Measurements from ENCODE around the gene CHST5.

GRCh38 chr16:75535211-75535843 lies 581 bp downstream of the CHST5 start:
- no peak for TF ChIP-seq KAT2B (IDR thresholded peaks at IDR 0.05; ENCODE audit: borderline replicate concordance, low read depth, low read length)
- no peak for TF ChIP-seq ZNF274 (CRISPR knock-in tag; IDR thresholded peaks at IDR 0.05)
- no peak for TF ChIP-seq YY1 (IDR thresholded peaks at IDR 0.05; ENCODE audit: insufficient read depth, insufficient replicate concordance, low read depth, low read length)
- no peak for TF ChIP-seq MAZ (IDR thresholded peaks at IDR 0.05; ENCODE audit: borderline replicate concordance, low read depth, low read length)
- TF ChIP-seq MAZ (CRISPR knock-in tag; IDR thresholded peaks at IDR 0.05; ENCODE audit: low read depth): no peak
- TF ChIP-seq ZNF776 (CRISPR knock-in tag; IDR thresholded peaks at IDR 0.05): no peak
- no peak for TF ChIP-seq GABPA (IDR thresholded peaks at IDR 0.05; ENCODE audit: low read depth, low read length)
- TF ChIP-seq GABPA (CRISPR knock-in tag; IDR thresholded peaks at IDR 0.05; ENCODE audit: low read depth): no peak
- no peak for TF ChIP-seq TEAD2 (CRISPR knock-in tag; IDR thresholded peaks at IDR 0.05)
- no peak for TF ChIP-seq SYNCRIP (IDR thresholded peaks at IDR 0.05; ENCODE audit: insufficient read depth, low read depth, low read length)
- no peak for TF ChIP-seq POLR2A (IDR thresholded peaks at IDR 0.05; ENCODE audit: insufficient read depth in 1 of 2, low read depth in 2 of 2, low read length in 2 of 2)
- TF ChIP-seq POLR2AphosphoS5 (IDR thresholded peaks at IDR 0.05; ENCODE audit: low read depth, low read length): no peak
- no peak for TF ChIP-seq ATF3 (CRISPR knock-in tag; IDR thresholded peaks at IDR 0.05)
- TF ChIP-seq ZNF232 (CRISPR knock-in tag; IDR thresholded peaks at IDR 0.05; ENCODE audit: borderline replicate concordance): no peak
- no peak for TF ChIP-seq CTCF (CRISPR knock-in tag; IDR thresholded peaks at IDR 0.05)

Measured in HepG2 (cell line).